CD4-positive, alpha-beta T cell treated with Interleukin-15 for 1 hour (primary cell): ENCODE data around the gene TMEM252.

ENCODE experiments used
- DNase-seq: peaks from one replicate; pipeline ENCODE4 v3.0.0-alpha.2; 2020

Gene TMEM252

GRCh38 chr9:68538200-68538599 is 2.5 kb downstream of the TMEM252 start:
- no peak for DNase-seq

- DNase-seq, result no peak
Observed at GRCh38 chr9:68537616-68537880, 3.1 kb downstream of the TMEM252 start.

- no peak for DNase-seq
Observed at GRCh38 chr9:68536876-68537615, 3.6 kb downstream of the TMEM252 start.

- no peak for DNase-seq
Observed at GRCh38 chr9:68533678-68534077, 7.0 kb downstream of the TMEM252 start.

GRCh38 chr9:68532131-68532530 is 8.6 kb downstream of the TMEM252 start:
- no peak for DNase-seq

- DNase-seq, result peak; percentile 29
Observed at GRCh38 chr9:68530618-68531017, 10.1 kb downstream of the TMEM252 start.

- DNase-seq, result no peak
Observed at GRCh38 chr9:68523367-68523936, 17.2 kb downstream of the TMEM252 start.

GRCh38 chr9:68522954-68523353 is 17.7 kb downstream of the TMEM252 start:
- no peak for DNase-seq

- DNase-seq, result peak; percentile 35
Observed at GRCh38 chr9:68522131-68522530, 18.6 kb downstream of the TMEM252 start.

GRCh38 chr9:68515326-68516017 is 25.2 kb downstream of the TMEM252 start:
- no peak for DNase-seq

- no peak for DNase-seq
Observed at GRCh38 chr9:68513981-68514380, 26.7 kb downstream of the TMEM252 start.

- DNase-seq, result no peak
Observed at GRCh38 chr9:68513385-68513784, 27.3 kb downstream of the TMEM252 start.

- no peak for DNase-seq
Observed at GRCh38 chr9:68509689-68510088, 31.0 kb downstream of the TMEM252 start.

- DNase-seq, result no peak
Observed at GRCh38 chr9:68508547-68508946, 32.1 kb downstream of the TMEM252 start.

GRCh38 chr9:68507806-68508145 is 32.9 kb downstream of the TMEM252 start:
- DNase-seq, result no peak

GRCh38 chr9:68507130-68507805 is 33.4 kb downstream of the TMEM252 start:
- no peak for DNase-seq

GRCh38 chr9:68506551-68506950 is 34.1 kb downstream of the TMEM252 start:
- no peak for DNase-seq

- DNase-seq, result peak; percentile 41
Observed at GRCh38 chr9:68505681-68506409, 34.8 kb downstream of the TMEM252 start.

GRCh38 chr9:68502279-68502678 is 38.4 kb downstream of the TMEM252 start:
- no peak for DNase-seq

GRCh38 chr9:68500457-68501381 is 40.0 kb downstream of the TMEM252 start:
- no peak for DNase-seq

GRCh38 chr9:68498816-68499215 is 41.9 kb downstream of the TMEM252 start:
- DNase-seq, result no peak

GRCh38 chr9:68497629-68498028 is 43.1 kb downstream of the TMEM252 start:
- no peak for DNase-seq
